Right cardiac atrium (tissue), 5 donors: ENCODE results near the gene TUBGCP2. TPM values are rescaled to one million over a fixed set of nuclear protein-coding genes. Genes with fewer than 3 reads are reported as not detected.

ENCODE experiments used
- ATAC-seq, 2 donors: fragments of 200-7000 bp; cut with Tn5 transposase; one replicate each; pipeline versions ENCODE4 v1.8.0 to v1.9.1; 2020; ENCODE audit warnings: moderate library complexity in 2 of 2, mild to moderate bottlenecking in 1 of 2
- DNase-seq, 3 donors: peaks; one replicate each; pipeline ENCODE4 v3.0.0-alpha.2; 2020
- H3K27ac ChIP-seq: one replicate; pipeline ENCODE4 v1.5.1; 2013; ENCODE audit warnings: mild to moderate bottlenecking, low read length, control low read depth, moderate library complexity
- H3K27me3 ChIP-seq: one replicate; pipeline ENCODE4 v1.6.1; 2013; ENCODE audit not compliant: control insufficient read depth, insufficient read depth
- H3K4me1 ChIP-seq: one replicate; pipeline ENCODE4 v1.6.1; 2013; ENCODE audit warnings: low read length; ENCODE audit not compliant: control insufficient read depth, insufficient read depth
- H3K4me3 ChIP-seq: one replicate; pipeline ENCODE4 v1.5.1; 2013; ENCODE audit warnings: low read length, control low read depth
- H3K9me3 ChIP-seq: one replicate; pipeline ENCODE4 v1.6.1; 2013; ENCODE audit warnings: low read length; ENCODE audit not compliant: control insufficient read depth
- WGBS: extraction: QIAGEN DNeasy Blood & Tissue Kit; methylation state at CpG from one replicate; pipeline ENCODE4 v1.1.7; 2013; 5-methylcytosine and 5-hydroxymethylcytosine counted together
- intact Hi-C, 4 donors: fragments of 100-400 bp; cut with DNase I; formaldehyde crosslinking; loops; one replicate each; pipeline versions ENCODE4 v1.11.0 to v1.14.0; 2022 to 2023
- polyA plus RNA-seq: library from polyadenylated mRNA; stranded (reverse); fragments of 200-250 nt; gene quantifications from one replicate; pipeline ENCODE4 v1.2.3, GENCODE V29; 2013
- total RNA-seq, 4 donors: library from RNA; stranded (reverse); fragmentation: NEBNext Ultra II Directional; extraction: Animal tissue kit (Norgen Biotek cat#: 25700); gene quantifications; one replicate each; pipeline ENCODE4 v1.2.1, GENCODE V29; 2021
- donor health status: healthy with polysubstance abuse.
- donor health status: DM: no; HTN: yes; CAD: no.
- donor health status: DM: no; HTN: no; CAD: no.
- donor health status: DM: no; HTN: yes; CAD: no; lungs with severe emphysema.
- donor health status: DM: yes; HTN: yes; CAD: no.

The TUBGCP2 gene
- total and polyA plus RNA-seq, 5 donors: 23.0 to 45.9 (median 37.2) TPM

DNA sequence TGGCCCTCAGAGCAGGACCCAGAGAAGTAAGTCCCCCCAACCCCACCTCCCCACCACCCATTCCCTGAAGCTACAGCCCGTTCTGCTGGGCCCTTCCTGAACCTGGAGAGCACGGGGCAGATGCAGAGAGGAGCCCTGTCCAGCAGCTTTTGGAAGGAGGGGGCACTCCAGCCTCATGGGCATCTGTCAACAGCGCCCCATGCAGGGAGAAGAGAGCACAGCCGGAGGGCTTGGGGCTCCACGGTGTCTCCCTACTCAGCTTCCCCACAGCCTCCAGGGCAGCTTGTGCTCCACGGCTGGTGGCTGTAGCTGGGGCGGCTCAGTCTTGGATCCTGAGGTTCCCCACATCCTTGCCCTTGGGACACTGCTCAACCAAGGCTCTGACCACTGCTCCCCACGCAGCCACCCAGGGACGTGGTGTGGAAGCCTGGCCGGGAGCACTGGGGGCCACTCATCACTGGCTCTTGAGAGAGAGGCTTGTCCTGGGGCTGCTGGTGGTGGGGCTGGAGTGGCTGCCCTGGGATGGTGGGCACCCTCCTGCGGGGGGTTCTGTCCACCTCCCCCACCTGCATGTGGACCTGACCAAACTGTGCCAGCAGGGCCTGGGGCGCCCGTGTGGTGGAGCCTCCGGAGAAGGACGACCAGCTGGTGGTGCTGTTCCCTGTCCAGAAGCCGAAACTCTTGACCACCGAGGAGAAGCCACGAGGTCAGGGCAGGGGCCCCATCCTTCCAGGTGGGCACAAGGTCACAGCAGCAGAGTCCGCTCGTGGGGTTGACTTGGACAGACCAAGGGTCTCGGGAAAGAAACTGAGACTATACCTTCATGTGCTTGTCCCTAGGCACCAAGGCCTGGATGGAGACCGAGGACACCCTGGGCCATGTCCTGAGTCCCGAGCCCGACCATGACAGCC is 43.0 kb upstream of the TUBGCP2 start:
- WGBS: 61% methylated on average over 24 of the region's 24 CpGs
- ATAC-seq (no peak), DNase-seq (peak in 2 of 3 donors; percentile 42 to 46)
- Histone ChIP-seq H3K27ac (no peak overlapping the region), H3K4me1 (no peaks in the 10 kb centered on the region), H3K27me3 (no peaks in the 10 kb centered on the region), H3K9me3 (no peaks in the 10 kb centered on the region), H3K4me3 (no peak overlapping the region)
- intact Hi-C loops: no loop called here

GRCh38 chr10:133350950-133351329 is 42.3 kb upstream of the TUBGCP2 start:
- H3K27ac ChIP-seq: no peak overlapping the region
- no peak overlapping the region for H3K4me3 ChIP-seq
- no peaks in the 10 kb centered on the region for H3K27me3 ChIP-seq
- 34% methylated on average over 13 of the region's 13 CpGs for WGBS
- DNase-seq (peak in 1 of 3 donors; percentile 56), ATAC-seq (peak in 1 of 2 donors; percentile 2)
- intact Hi-C loops: no loop called here
- no peaks in the 10 kb centered on the region for H3K4me1 ChIP-seq
- H3K9me3 ChIP-seq: no peaks in the 10 kb centered on the region

GRCh38 chr10:133350283-133350949 is 41.7 kb upstream of the TUBGCP2 start:
- DNase-seq: peak in 1 of 3 donors; percentile 55
- 75% methylated on average over 12 of the region's 12 CpGs for WGBS
- H3K9me3 ChIP-seq: no peaks in the 10 kb centered on the region

DNA sequence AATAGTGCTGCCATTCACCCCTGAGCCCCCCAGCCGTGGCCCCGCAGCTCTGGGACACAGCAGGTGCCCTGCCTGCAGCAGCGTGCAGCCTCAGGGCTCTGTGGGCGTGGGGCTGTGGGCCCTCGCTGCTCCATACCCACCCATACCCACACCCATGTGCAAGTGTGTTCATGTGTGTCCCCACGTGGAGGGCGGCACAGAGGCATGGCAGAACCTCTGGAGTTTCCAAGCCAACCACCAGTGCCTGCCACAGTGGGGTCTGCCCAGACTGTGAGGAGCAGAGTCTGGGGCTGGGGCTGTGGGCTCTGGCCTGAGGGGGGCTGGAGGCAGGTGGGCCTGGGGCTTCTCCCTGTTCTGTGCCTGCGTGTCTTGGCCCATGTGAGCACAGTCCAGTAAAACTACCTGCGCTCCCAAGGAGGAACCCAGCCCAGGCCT is 40.9 kb upstream of the TUBGCP2 start:
- Histone ChIP-seq H3K4me3 (no peak overlapping the region), H3K27ac (no peak overlapping the region), H3K27me3 (no peaks in the 10 kb centered on the region), H3K9me3 (no peaks in the 10 kb centered on the region), H3K4me1 (no peaks in the 10 kb centered on the region)
- ATAC-seq (no peak), DNase-seq (no peak)
- WGBS: 65% methylated on average over 9 of the region's 9 CpGs
- intact Hi-C loops: no loop called here

More at GRCh38 chr10:133350283-133350949, 41.7 kb upstream of the TUBGCP2 start:
- Histone ChIP-seq H3K4me3 (no peak overlapping the region), H3K4me1 (no peaks in the 10 kb centered on the region), H3K27ac (no peak overlapping the region), H3K27me3 (no peaks in the 10 kb centered on the region)
- intact Hi-C loops: no loop called here
- no peak for ATAC-seq

GRCh38 chr10:133349160-133349568 is 40.5 kb upstream of the TUBGCP2 start:
- WGBS: 86% methylated on average over 8 of the region's 8 CpGs

DNA sequence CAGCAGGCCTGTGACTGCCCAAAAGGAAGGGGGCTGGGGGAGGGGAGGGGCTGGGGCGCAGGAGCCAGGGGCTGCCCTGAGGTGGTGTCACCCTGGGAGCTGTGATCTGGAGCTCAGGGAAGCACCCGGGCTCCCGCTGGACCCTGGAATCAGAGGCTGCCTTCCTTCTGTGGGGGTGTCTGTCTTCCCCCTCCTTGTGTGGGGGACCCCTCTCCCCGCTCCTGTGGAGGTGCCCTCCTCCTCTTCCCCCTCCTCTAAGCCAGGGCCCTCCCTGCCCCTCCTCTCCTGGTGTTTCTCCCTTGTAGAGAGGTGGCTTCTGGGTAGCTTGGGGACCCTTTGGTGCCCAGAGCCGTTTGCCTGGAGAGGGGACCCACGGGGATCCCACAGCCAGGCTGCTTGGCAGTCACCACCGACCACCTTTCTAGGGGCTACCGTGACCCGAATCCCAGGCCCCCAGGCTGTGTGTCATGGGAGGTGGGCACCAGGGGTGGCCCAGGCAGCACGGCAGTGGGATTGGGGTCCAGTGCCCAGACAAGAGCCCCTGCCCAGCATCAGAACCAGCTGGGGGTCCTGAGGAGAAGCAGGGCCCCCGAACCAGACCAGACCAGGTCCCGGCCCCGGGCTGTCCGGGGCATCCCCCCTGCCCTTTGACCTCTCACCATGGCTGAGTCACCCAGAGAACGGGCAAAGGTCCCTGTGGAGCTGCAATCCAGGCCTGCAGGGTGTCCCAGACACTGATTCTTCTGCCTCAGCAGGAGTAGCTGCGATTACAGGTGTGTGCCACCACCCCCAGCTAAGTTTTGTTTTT is 39.2 kb upstream of the TUBGCP2 start:
- Histone ChIP-seq H3K27ac (no peak overlapping the region), H3K9me3 (no peaks in the 10 kb centered on the region), H3K27me3 (no peaks in the 10 kb centered on the region), H3K4me1 (no peaks in the 10 kb centered on the region), H3K4me3 (no peak overlapping the region)
- DNase-seq: peak in 1 of 3 donors; percentile 42
- intact Hi-C loops: no loop called here
- no peak for ATAC-seq
- WGBS: 53% methylated on average over 16 of the region's 16 CpGs

More at GRCh38 chr10:133349160-133349568, 40.5 kb upstream of the TUBGCP2 start:
- no peak for DNase-seq
- Histone ChIP-seq H3K27ac (no peak overlapping the region), H3K27me3 (no peaks in the 10 kb centered on the region), H3K4me3 (no peak overlapping the region), H3K4me1 (no peaks in the 10 kb centered on the region), H3K9me3 (no peaks in the 10 kb centered on the region)
- ATAC-seq: no peak
- intact Hi-C loops: no loop called here

DNA sequence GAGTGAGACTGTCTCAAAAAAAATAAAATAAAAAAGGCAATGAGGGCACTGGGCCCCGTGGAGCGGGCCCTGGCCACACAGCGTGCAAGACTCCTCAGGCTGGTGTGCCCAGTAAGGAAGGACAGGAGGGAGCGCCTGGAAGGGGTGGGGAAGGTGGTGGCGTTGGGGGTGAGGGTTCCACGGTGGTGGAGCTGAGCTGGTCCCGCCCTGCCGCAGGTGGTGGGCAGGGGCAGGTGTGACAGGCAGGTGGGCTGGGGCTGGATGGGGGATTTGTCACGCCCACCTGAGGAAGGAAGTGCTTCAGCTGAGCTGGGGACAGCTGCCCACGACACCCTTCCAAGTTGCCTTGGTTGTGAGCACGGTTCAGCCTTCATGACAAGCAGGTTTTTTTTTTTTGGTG is 37.7 kb upstream of the TUBGCP2 start:
- no peaks in the 10 kb centered on the region for H3K4me1 ChIP-seq
- no peaks in the 10 kb centered on the region for H3K27me3 ChIP-seq
- no peaks in the 10 kb centered on the region for H3K9me3 ChIP-seq
- no peak for ATAC-seq
- WGBS: 55% methylated on average over 11 of the region's 11 CpGs
- intact Hi-C loops: no loop called here
- no peak overlapping the region for H3K4me3 ChIP-seq
- peak in 1 of 3 donors; percentile 49 for DNase-seq
- H3K27ac ChIP-seq: no peak overlapping the region

DNA sequence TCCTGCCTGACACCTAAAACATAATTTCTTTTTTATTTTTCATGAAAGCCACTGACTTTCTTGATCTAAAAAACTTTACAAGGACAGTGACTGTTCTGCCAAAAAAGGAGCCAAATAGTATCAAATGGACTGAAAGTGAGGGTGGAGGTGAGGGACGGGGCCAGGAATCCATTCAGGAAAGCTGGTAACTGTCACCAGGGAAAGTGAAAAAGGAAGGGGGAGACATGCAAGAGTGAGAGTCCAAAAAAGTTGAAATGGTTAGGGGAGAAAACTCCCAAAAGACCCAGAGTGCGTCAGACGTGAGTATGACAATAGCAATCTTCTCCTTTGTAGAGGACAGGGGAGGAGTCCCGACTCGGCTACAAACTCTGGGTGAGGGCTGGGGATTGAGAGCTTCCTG is 35.6 kb upstream of the TUBGCP2 start:
- intact Hi-C loops: no loop called here
- no peak for DNase-seq
- Histone ChIP-seq H3K4me3 (no peak overlapping the region), H3K9me3 (no peaks in the 10 kb centered on the region), H3K4me1 (no peaks in the 10 kb centered on the region), H3K27ac (no peak overlapping the region), H3K27me3 (no peaks in the 10 kb centered on the region)
- no peak for ATAC-seq
- WGBS: 66% methylated on average over 5 of the region's 5 CpGs

DNA sequence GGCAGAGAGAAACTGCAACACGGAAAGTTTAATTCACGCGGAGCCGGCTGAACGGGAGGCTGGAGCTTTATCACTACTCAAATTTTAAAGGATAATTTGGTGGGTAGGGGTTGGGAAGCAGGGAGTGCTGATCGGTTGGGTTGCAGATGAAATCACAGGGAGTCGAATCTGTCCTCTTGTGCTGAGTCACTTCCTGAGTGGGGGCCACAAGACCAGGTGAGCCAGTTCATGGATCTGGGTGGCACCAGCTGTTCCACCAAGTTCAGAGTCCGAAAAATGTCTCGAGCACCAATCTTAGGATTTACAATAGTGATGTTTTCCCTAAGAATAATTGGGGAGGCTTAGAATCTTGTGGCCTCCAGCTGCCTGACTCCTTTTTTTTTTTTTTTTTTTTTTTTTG is 34.9 kb upstream of the TUBGCP2 start:
- WGBS: 58% methylated on average over 9 of the region's 9 CpGs
- H3K4me3 ChIP-seq: no peak overlapping the region
- intact Hi-C loops: no loop called here
- ATAC-seq: no peak
- no peaks in the 10 kb centered on the region for H3K9me3 ChIP-seq
- DNase-seq: no peak
- no peaks in the 10 kb centered on the region for H3K4me1 ChIP-seq
- no peak overlapping the region for H3K27ac ChIP-seq
- no peaks in the 10 kb centered on the region for H3K27me3 ChIP-seq

- intact Hi-C loops: no loop called here
- 75% methylated on average over 8 of the region's 8 CpGs for WGBS
- no peak for ATAC-seq
- no peaks in the 10 kb centered on the region for H3K27me3 ChIP-seq
- no peaks in the 10 kb centered on the region for H3K4me1 ChIP-seq
- no peak overlapping the region for H3K4me3 ChIP-seq
- no peaks in the 10 kb centered on the region for H3K9me3 ChIP-seq
- peak in 1 of 3 donors; percentile 21 for DNase-seq
- no peak overlapping the region for H3K27ac ChIP-seq
Observed at GRCh38 chr10:133342942-133343341, 34.3 kb upstream of the TUBGCP2 start.
